Amygdala (tissue), 56 donors: ENCODE results near the gene LMNB1.
A peak's percentile ranks its signal among the peaks of the same experiment; 100 is the strongest.
"Not testable (repeated sequence)": the region's sequence is repeated elsewhere in the genome, so short reads cannot be mapped to it uniquely, and the experiment has no call there.

Experiments used
- DNase-seq, 56 donors: peaks; one replicate each; lab custom pipeline; 2025; lab: John Stamatoyannopoulos, UW

The LMNB1 gene

GRCh38 chr5:126816649-126817048, 39.7 kb downstream of the LMNB1 start:
- no peak for DNase-seq

GRCh38 chr5:126818736-126819135, 41.8 kb downstream of the LMNB1 start:
- no peak for DNase-seq

GRCh38 chr5:126819253-126819652, 42.3 kb downstream of the LMNB1 start:
- DNase-seq, result no peak

GRCh38 chr5:126826619-126827215, 49.8 kb downstream of the LMNB1 start:
- DNase-seq, result no peak

- DNase-seq, result no peak
Measured at GRCh38 chr5:126829098-126829497, 52.2 kb downstream of the LMNB1 start.

- DNase-seq, result no peak
Measured at GRCh38 chr5:126830061-126830460, 53.1 kb downstream of the LMNB1 start.

GRCh38 chr5:126831156-126831555, 54.2 kb downstream of the LMNB1 start:
- DNase-seq, result no peak

- DNase-seq, result no peak
Measured at GRCh38 chr5:126836778-126837177, 59.8 kb downstream of the LMNB1 start.

GRCh38 chr5:126837242-126837641, 60.3 kb downstream of the LMNB1 start:
- DNase-seq, result no peak

GRCh38 chr5:126837906-126838539, 61.1 kb downstream of the LMNB1 start:
- DNase-seq, result no peak

- not testable (repeated sequence) for DNase-seq
Measured at GRCh38 chr5:126839407-126839806, 62.5 kb downstream of the LMNB1 start.

GRCh38 chr5:126843375-126843774, 66.4 kb downstream of the LMNB1 start:
- DNase-seq, result not testable (repeated sequence)

GRCh38 chr5:126845470-126846070, 68.6 kb downstream of the LMNB1 start:
- peak in 4 of 56 donors; percentile 11 to 21 (median 14) for DNase-seq

GRCh38 chr5:126846344-126846743, 69.4 kb downstream of the LMNB1 start:
- no peak for DNase-seq

- DNase-seq, result no peak
Measured at GRCh38 chr5:126846744-126847455, 70.0 kb downstream of the LMNB1 start.

- no peak for DNase-seq
Measured at GRCh38 chr5:126847456-126847820, 70.5 kb downstream of the LMNB1 start.

- DNase-seq, result no peak
Measured at GRCh38 chr5:126847826-126848251, 70.9 kb downstream of the LMNB1 start.

GRCh38 chr5:126848253-126848652, 71.3 kb downstream of the LMNB1 start:
- no peak for DNase-seq

- no peak for DNase-seq
Measured at GRCh38 chr5:126849101-126849678, 72.3 kb downstream of the LMNB1 start.

- peak in 1 of 56 donors; percentile 20 for DNase-seq
Measured at GRCh38 chr5:126851501-126852011, 74.6 kb downstream of the LMNB1 start.

GRCh38 chr5:126852091-126852571, 75.2 kb downstream of the LMNB1 start:
- DNase-seq, result no peak
